HepG2 (cell line): Measurements from ENCODE around the gene ODAD4. TPM values are rescaled to one million over a fixed set of nuclear protein-coding genes. Genes with fewer than 3 reads are reported as not detected.

Experiments
- CEBPG ChIP-seq: IDR thresholded peaks from 2 replicates; pipeline ENCODE4 v1.6.1; 2016
- GPN1 ChIP-seq: sonication (generic); formaldehyde crosslinking; IDR thresholded peaks from 2 replicates; pipeline ENCODE4 v1.5.1; 2020; ENCODE audit warnings: missing genetic modification reagents, borderline replicate concordance
- MAF1 ChIP-seq: sonication (generic); formaldehyde crosslinking; IDR thresholded peaks from 2 replicates; pipeline ENCODE4 v1.5.0; 2020; ENCODE audit warnings: missing genetic modification reagents, borderline replicate concordance
- PHF21A ChIP-seq: sonication (generic); formaldehyde crosslinking; IDR thresholded peaks from 2 replicates; pipeline ENCODE4 v1.5.0; 2020; ENCODE audit warnings: mild to moderate bottlenecking, missing genetic modification reagents
- PLSCR1 ChIP-seq: sonication (generic); formaldehyde crosslinking; IDR thresholded peaks from 2 replicates; pipeline ENCODE4 v1.5.0; 2020; ENCODE audit warnings: missing genetic modification reagents, mild to moderate bottlenecking, borderline replicate concordance
- PRDM4 ChIP-seq: sonication (generic); formaldehyde crosslinking; IDR thresholded peaks from 2 replicates; pipeline ENCODE4 v1.9.0; 2021; ENCODE audit warnings: missing genetic modification reagents, borderline replicate concordance
- SMAD1 ChIP-seq: sonication (generic); formaldehyde crosslinking; IDR thresholded peaks from 2 replicates; pipeline ENCODE4 v1.4.0; 2020; ENCODE audit warnings: missing genetic modification reagents, low read depth, mild to moderate bottlenecking, borderline replicate concordance
- TARDBP ChIP-seq: sonication (generic); formaldehyde crosslinking; IDR thresholded peaks from 2 replicates; pipeline ENCODE4 v1.8.0; 2022; ENCODE audit warnings: mild to moderate bottlenecking, missing genetic modification reagents
- XBP1 ChIP-seq: sonication (generic); formaldehyde crosslinking; IDR thresholded peaks from 2 replicates; pipeline ENCODE4 v1.5.0; 2020; ENCODE audit warnings: missing genetic modification reagents
- ZNF318 ChIP-seq: sonication (generic); formaldehyde crosslinking; IDR thresholded peaks from 2 replicates; pipeline ENCODE4 v1.4.0; 2020; ENCODE audit warnings: mild to moderate bottlenecking, missing genetic modification reagents
- ZNF580 ChIP-seq: IDR thresholded peaks from 2 replicates; pipeline ENCODE4 v1.6.1; 2016; ENCODE audit warnings: low read depth, borderline replicate concordance
- ZNF629 ChIP-seq: sonication (generic); formaldehyde crosslinking; conservative IDR thresholded peaks from 2 replicates; pipeline ENCODE4 v1.5.0; 2020; ENCODE audit warnings: missing genetic modification reagents
- ZNF790 ChIP-seq: sonication (generic); formaldehyde crosslinking; IDR thresholded peaks from 2 replicates; pipeline ENCODE4 v1.8.0; 2022; ENCODE audit warnings: missing genetic modification reagents, mild to moderate bottlenecking, borderline replicate concordance
- ZNF816 ChIP-seq: sonication (generic); formaldehyde crosslinking; IDR thresholded peaks from 2 replicates; pipeline ENCODE4 v1.8.0; 2022; ENCODE audit warnings: missing genetic modification reagents, mild to moderate bottlenecking, borderline replicate concordance
- ZSCAN25 ChIP-seq: sonication (generic); formaldehyde crosslinking; IDR thresholded peaks from 2 replicates; pipeline ENCODE4 v1.8.0; 2022; ENCODE audit warnings: mild to moderate bottlenecking, missing genetic modification reagents
- polyA plus RNA-seq, 8 experiments: library from polyadenylated mRNA; depleted of rRNA in 3 of 8; stranded (reverse) in 7 of 8; unstranded in 1 of 8; fragments of >200 nt; fragmentation: Illumina TruSeq in 4 of 8; extraction: Trizol in 4 of 8; gene quantifications; 2 replicates each; pipeline versions ENCODE4 v1.2.1 to v1.2.3, GENCODE V29; 2011 to 2016; ENCODE audit warnings: low read depth in 4 of 8, missing spikeins in 1 of 8, mixed read lengths in 1 of 8; ENCODE audit not compliant: insufficient read depth in 1 of 8
- total RNA-seq, 5 experiments: library from RNA; depleted of rRNA; stranded (reverse); fragments of >200 nt; fragmentation: Illumina TruSeq; extraction: Trizol; gene quantifications; 2 replicates each; pipeline ENCODE4 v1.2.3, GENCODE V29; 2016; ENCODE audit warnings: low read depth in 1 of 5

ODAD4 gene
- total and polyA plus RNA-seq, 2 of the 13 experiments (the other 11 are each of a cell fraction or from before 2014, with no cell fraction given): 0.48 to 0.53 TPM

GRCh38 chr17:41907633-41908539 is 22.5 kb upstream of the ODAD4 start (continued):
- peak; percentile 88 for TF ChIP-seq CEBPG (CRISPR knock-in tag)
- peak; percentile 85; the same call in 1 of the 2 replicates for TF ChIP-seq ZSCAN25 (CRISPR knock-in tag)
- TF ChIP-seq GPN1 (CRISPR knock-in tag): no peak
- no peak for TF ChIP-seq XBP1
- TF ChIP-seq MAF1 (CRISPR knock-in tag): no peak
- TF ChIP-seq ZNF318 (CRISPR knock-in tag): no peak
- no peak for TF ChIP-seq PLSCR1 (CRISPR knock-in tag)
- peak; percentile 91 for TF ChIP-seq TARDBP (CRISPR knock-in tag)
- TF ChIP-seq PRDM4: no peak
- no peak for TF ChIP-seq ZNF790 (CRISPR knock-in tag)
- peak; percentile 97 for TF ChIP-seq PHF21A (CRISPR knock-in tag)
- TF ChIP-seq SMAD1: peak; percentile 71; the same call in 1 of the 2 replicates
- peak; percentile 62 for TF ChIP-seq ZNF629 (CRISPR knock-in tag)
- TF ChIP-seq ZNF580 (CRISPR knock-in tag): peak; percentile 95
- TF ChIP-seq ZNF816: no peak
